ENCODE measurements around the gene UBE2O.
"Not testable (repeated sequence)": the region's sequence is repeated elsewhere in the genome, so short reads cannot be mapped to it uniquely, and the experiment has no call there.

The UBE2O gene

GRCh38 chr17:76354747-76355310 lies 98.1 kb downstream of the UBE2O start:
- peak in 1 of 56 donors; percentile 26 for DNase-seq

GRCh38 chr17:76354317-76354729 lies 98.6 kb downstream of the UBE2O start:
- peak in 4 of 56 donors; percentile 49 to 55 (median 50) for DNase-seq

GRCh38 chr17:76353599-76354316 lies 99.2 kb downstream of the UBE2O start, which contains the start of gene PRPSAP1:
TSS of gene PRPSAP1 (minus strand) at chr17:76353916. CDS start at chr17:76353703, 213 bp downstream.
- peak; percentile 61 to 98 (median 88) for DNase-seq

GRCh38 chr17:76353004-76353598 lies 99.9 kb downstream of the UBE2O start:
- peak in 10 of 56 donors; percentile 11 to 53 (median 38) for DNase-seq

- no peak for DNase-seq
Observed at GRCh38 chr17:76351526-76352071, 101.4 kb downstream of the UBE2O start.

- no peak for DNase-seq
Observed at GRCh38 chr17:76350463-76350862, 102.5 kb downstream of the UBE2O start.

- DNase-seq, result not testable (repeated sequence)
Observed at GRCh38 chr17:76346936-76347335, 106.0 kb downstream of the UBE2O start.

- DNase-seq, result no peak
Observed at GRCh38 chr17:76345377-76345974, 107.5 kb downstream of the UBE2O start.

- DNase-seq, result no peak
Observed at GRCh38 chr17:76343106-76343505, 109.8 kb downstream of the UBE2O start.

GRCh38 chr17:76341301-76341700 lies 111.7 kb downstream of the UBE2O start:
- no peak for DNase-seq

Measured in amygdala (tissue), 56 donors.